DMS153 (cell line): Measurements from ENCODE around the gene ZC3H10.

Source experiments
- DNase-seq: peaks from one replicate; lab custom pipeline; 2025; lab: John Stamatoyannopoulos, UW

ZC3H10 gene

GRCh38 chr12:56127888-56128669 lies 10.0 kb downstream of the ZC3H10 start, which contains the start of gene ESYT1:
TSS of gene ESYT1 (plus strand) at chr12:56128267. CDS start at chr12:56128320, 53 bp downstream.
- DNase-seq, result peak; percentile 99

- no peak for DNase-seq
These were observed 10.7 kb downstream of the ZC3H10 start for GRCh38 chr12:56128670-56129205.

GRCh38 chr12:56129206-56129941 lies 11.3 kb downstream of the ZC3H10 start:
- DNase-seq, result no peak

- DNase-seq, result no peak
These were observed 12.0 kb downstream of the ZC3H10 start for GRCh38 chr12:56129942-56130495.

- no peak for DNase-seq
These were observed 12.8 kb downstream of the ZC3H10 start for GRCh38 chr12:56130876-56131275.

- DNase-seq, result no peak
These were observed 16.8 kb downstream of the ZC3H10 start for GRCh38 chr12:56134897-56135296.

GRCh38 chr12:56137853-56138571 lies 19.9 kb downstream of the ZC3H10 start:
- DNase-seq, result no peak

GRCh38 chr12:56141946-56142784 lies 24.1 kb downstream of the ZC3H10 start:
- DNase-seq, result no peak

- DNase-seq, result no peak
These were observed 25.2 kb downstream of the ZC3H10 start for GRCh38 chr12:56143217-56143616.

GRCh38 chr12:56143870-56144269 lies 25.8 kb downstream of the ZC3H10 start:
- no peak for DNase-seq

- DNase-seq, result no peak
These were observed 27.2 kb downstream of the ZC3H10 start for GRCh38 chr12:56145217-56145616.

- DNase-seq, result peak; percentile 5
These were observed 28.7 kb downstream of the ZC3H10 start for GRCh38 chr12:56146492-56147460.

GRCh38 chr12:56150563-56150962 lies 32.5 kb downstream of the ZC3H10 start:
- DNase-seq, result no peak

- peak; percentile 56 for DNase-seq
These were observed 33.6 kb downstream of the ZC3H10 start for GRCh38 chr12:56151672-56152131.

- DNase-seq, result peak; percentile 84
These were observed 34.2 kb downstream of the ZC3H10 start, which contains the start of gene MYL6B for GRCh38 chr12:56152132-56152755. TSS of gene MYL6B (plus strand) at chr12:56152587. CDS start at chr12:56153919, 1,332 bp downstream.

- no peak for DNase-seq
These were observed 35.0 kb downstream of the ZC3H10 start for GRCh38 chr12:56152756-56153677.

GRCh38 chr12:56153678-56154065 lies 35.6 kb downstream of the ZC3H10 start:
- no peak for DNase-seq

GRCh38 chr12:56154246-56154771 lies 36.2 kb downstream of the ZC3H10 start:
- no peak for DNase-seq
